Stimulated activated CD8-positive, alpha-beta memory T cell treated with anti-CD3 and anti-CD28 coated beads, Interleukin-15, amount 100 ng/mL, for 1 hour (primary cell): ENCODE results near the gene GATD1.

Experiments used
- DNase-seq: peaks from one replicate; pipeline ENCODE4 v3.0.0-alpha.2; 2020; ENCODE audit warnings: low read depth

Gene GATD1

GRCh38 chr11:777288-778255 lies at the start of gene GATD1:
TSS of gene GATD1 (minus strand) at chr11:777487. CDS start at chr11:777462, 25 bp downstream.
- DNase-seq: peak; percentile 84

- DNase-seq: no peak
Measured at GRCh38 chr11:826836-827145, 49.5 kb upstream of the GATD1 start.

GRCh38 chr11:826227-826621 lies 48.9 kb upstream of the GATD1 start:
- DNase-seq: no peak

- DNase-seq: no peak
Measured at GRCh38 chr11:825366-826226, 48.3 kb upstream of the GATD1 start.

- DNase-seq: no peak
Measured at GRCh38 chr11:824942-825341, 47.7 kb upstream of the GATD1 start.

- DNase-seq: no peak
Measured at GRCh38 chr11:824292-824880, 47.1 kb upstream of the GATD1 start.

- DNase-seq: no peak
Measured at GRCh38 chr11:823441-824291, 46.4 kb upstream of the GATD1 start.

- no peak for DNase-seq
Measured at GRCh38 chr11:821512-822371, 44.5 kb upstream of the GATD1 start.

- DNase-seq: no peak
Measured at GRCh38 chr11:820655-821511, 43.6 kb upstream of the GATD1 start.

- DNase-seq: peak; percentile 88
Measured at GRCh38 chr11:819943-820649, 42.8 kb upstream of the GATD1 start.

GRCh38 chr11:819129-819931 lies 42.0 kb upstream of the GATD1 start:
- peak; percentile 89 for DNase-seq

GRCh38 chr11:818396-819128 lies 41.3 kb upstream of the GATD1 start, which contains the start of gene PNPLA2:
TSS of gene PNPLA2 (plus strand) at chr11:818914. CDS start at chr11:819719, 805 bp downstream.
- DNase-seq: no peak

- DNase-seq: no peak
Measured at GRCh38 chr11:816433-816779, 39.1 kb upstream of the GATD1 start.

GRCh38 chr11:815675-816432 lies 38.6 kb upstream of the GATD1 start:
- DNase-seq: no peak

- no peak for DNase-seq
Measured at GRCh38 chr11:813456-814096, 36.3 kb upstream of the GATD1 start.

GRCh38 chr11:813072-813455 lies 35.8 kb upstream of the GATD1 start:
- no peak for DNase-seq
